EH (cell line): ENCODE measurements around the gene SAP25.

Source experiments
- DNase-seq: peaks from one replicate; pipeline ENCODE4 v3.0.0-alpha.2; 2015; ENCODE audit warnings: low read depth

SAP25 gene

GRCh38 chr7:100595188-100595587 is 21.5 kb upstream of the SAP25 start:
- no peak for DNase-seq

DNA sequence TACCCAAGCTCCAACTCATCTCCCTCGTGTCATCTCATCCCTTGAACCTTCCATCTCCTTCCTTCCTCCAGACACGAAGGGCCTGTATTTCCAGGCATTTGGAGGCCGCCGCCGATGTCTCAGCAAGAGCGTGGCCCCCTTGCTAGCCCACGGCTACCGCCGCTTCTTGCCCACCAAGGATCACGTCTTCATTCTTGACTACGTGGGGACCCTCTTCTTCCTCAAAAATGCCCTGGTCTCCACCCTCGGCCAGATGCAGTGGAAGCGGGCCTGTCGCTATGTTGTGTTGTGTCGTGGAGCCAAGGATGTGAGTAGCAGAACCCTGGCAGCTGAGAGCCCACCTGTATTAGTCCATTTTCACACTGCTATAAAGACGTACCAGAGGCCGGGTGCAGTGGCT is 17.9 kb upstream of the SAP25 start:
- DNase-seq = no peak

DNA sequence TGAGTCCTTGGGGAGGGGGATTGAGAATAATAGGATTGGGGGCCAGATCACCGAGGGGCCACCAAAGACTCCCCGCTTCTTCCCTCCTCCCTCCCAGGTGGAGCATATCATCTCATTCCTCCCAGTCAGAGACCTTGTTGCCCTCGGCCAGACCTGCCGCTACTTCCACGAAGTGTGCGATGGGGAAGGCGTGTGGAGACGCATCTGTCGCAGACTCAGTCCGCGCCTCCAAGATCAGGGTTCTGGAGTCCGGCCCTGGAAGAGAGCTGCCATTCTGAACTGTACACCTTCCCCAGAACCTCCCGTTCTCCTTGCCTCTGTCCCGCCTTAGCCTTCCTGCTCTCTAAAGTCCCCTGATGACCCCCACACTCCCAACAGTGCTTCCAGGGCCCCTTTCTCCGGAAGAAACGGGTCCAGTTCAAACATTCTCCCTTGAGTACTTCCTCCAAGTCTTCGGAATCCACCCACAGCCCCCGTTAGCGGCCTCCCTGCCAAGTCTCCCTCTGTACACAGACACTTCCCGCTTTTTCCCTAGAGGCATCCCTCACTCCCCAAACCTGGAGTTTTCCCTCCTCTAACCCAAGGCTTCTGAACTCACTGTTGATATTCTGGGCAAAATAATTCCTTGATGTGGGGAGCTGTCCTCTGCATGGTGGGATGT is 16.5 kb upstream of the SAP25 start:
- DNase-seq = no peak

DNA sequence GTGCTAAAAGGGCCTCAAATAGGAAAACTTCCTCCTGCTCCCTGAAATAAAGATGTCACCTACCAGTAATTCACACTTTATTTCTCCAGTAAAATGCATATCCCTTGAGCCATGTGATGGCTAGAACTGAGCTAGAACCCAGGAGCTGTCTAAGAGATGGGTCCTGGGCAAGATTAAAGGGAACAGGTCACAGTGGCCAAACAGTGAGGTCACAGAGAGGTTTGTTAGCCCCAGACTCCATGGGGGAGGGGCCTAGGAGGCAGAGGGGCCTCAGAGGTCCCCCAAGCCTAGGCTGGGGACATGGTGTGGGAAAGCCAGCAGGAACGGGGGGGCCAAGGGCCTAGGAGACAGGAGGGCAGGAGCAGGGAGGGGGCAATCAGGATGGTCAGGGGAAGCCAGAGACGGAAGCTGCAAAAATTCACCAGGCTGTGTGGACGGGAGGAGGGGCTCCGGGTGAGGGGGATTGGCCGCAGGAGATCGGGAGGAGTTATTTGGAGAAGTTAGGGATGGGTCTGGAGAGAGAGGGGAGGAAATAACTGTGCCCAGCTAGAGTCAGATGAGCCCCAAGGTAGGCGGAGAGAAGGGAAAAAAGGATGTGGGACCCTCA is 15.7 kb upstream of the SAP25 start:
- no peak for DNase-seq

GRCh38 chr7:100588438-100588837 is 14.7 kb upstream of the SAP25 start:
- peak; percentile 54 for DNase-seq

DNA sequence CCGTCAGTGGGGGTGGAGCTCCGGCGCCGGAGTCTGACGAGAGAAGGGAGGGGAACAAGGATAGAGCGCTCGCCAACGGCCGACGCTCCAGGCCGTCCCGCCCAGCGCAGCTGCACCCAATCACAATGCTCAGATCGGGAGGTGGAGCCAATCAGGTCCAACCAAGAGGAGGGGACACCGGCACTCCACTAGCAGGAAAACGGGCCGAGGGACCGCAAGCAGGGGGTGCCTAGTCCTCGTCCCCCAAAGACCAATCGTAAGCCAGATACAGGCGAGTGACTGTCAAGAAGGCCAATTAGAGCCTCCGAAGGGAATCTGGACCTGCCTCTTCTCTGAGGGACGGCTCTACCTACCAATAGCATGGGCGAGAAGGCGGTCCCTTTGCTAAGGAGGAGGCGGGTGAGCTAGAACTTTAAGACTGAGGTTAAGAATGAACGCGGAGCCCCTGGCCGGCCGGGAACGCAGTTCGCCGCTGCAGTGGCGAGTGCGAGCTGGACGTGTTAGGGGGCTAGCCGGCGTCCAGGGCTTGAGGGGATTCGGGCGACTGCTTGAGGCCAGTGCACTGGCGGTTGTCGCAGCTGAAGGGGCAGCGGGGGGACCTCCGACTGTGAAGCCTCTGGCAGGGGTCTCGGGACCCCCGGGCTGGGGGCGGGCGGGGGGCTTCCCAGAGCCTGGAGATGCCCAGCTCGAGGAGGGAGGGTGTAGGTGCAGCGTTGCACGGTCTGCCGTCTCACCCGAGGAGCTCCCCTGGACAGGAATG is 12.7 kb upstream of the SAP25 start, which contains the start of gene FBXO24:
FBXO24 (plus strand) TSS at position 63 of the 760 bp plus-strand sequence; CDS start at position 361, 298 bp downstream.
- DNase-seq = peak; percentile 100

- DNase-seq = no peak
Measured at GRCh38 chr7:100585511-100586265, 12.0 kb upstream of the SAP25 start, which contains the start of gene LRCH4. Gene LRCH4 (minus strand): TSS chr7:100586129. CDS start chr7:100586100, 29 bp downstream.

GRCh38 chr7:100584683-100585510 is 11.2 kb upstream of the SAP25 start:
- peak; percentile 77 for DNase-seq

- DNase-seq = peak; percentile 29
Measured at GRCh38 chr7:100584054-100584682, 10.5 kb upstream of the SAP25 start.

GRCh38 chr7:100583132-100584053 is 9.7 kb upstream of the SAP25 start:
- DNase-seq = peak; percentile 42

- DNase-seq = no peak
Measured at GRCh38 chr7:100582650-100583049, 8.9 kb upstream of the SAP25 start.

DNA sequence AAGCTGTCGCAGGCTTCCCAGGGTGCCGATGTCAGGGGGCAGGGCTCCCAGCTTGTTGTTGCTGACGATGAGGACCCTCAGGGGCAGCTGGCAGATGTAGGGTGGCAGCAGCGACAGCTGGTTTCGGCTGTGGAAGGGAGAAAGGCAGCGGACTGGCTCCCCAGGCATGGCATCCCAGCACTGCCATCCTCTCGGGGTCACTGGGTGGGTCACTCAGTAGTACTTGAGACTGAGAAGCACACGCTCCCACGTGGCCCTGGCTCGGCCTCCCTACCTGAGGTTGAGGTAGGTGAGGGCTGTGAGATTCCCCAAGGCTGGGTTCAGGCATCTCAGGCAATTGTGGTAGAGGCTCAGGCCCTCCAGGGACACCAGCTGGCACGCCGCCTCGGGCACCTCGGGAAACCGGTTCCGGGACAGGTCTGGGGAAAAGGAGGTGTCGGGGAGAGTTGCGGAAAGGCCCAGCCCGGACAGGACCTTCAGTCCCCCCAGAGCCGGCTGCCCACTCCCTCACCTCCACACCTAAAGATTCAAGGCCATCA is 8.4 kb upstream of the SAP25 start:
- no peak for DNase-seq

- no peak for DNase-seq
Measured at GRCh38 chr7:100580466-100581283, 7.0 kb upstream of the SAP25 start.

GRCh38 chr7:100578246-100579183 is 4.8 kb upstream of the SAP25 start:
- DNase-seq = no peak

- DNase-seq = no peak
Measured at GRCh38 chr7:100577507-100577906, 3.8 kb upstream of the SAP25 start.

DNA sequence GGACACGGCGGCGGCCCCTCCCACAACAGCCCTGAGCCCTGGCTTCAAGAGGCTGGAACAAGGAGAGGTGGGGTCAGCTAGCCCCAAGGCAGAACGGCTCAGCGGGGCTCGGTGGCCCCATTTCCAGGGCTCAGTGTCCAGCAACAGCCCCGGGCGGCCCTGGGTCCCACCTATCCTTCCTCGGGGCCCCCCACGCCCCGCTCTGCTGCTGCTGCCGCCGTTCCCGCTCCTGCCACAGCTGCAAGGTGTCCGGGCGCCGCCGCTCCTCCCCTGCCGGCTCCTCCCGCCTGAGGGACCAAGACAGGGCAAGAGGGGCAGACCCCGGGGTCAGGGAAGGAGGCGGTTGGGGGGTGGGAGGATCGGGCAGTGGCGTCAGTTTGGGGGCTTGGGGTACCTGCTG is 3.4 kb upstream of the SAP25 start:
- no peak for DNase-seq

DNA sequence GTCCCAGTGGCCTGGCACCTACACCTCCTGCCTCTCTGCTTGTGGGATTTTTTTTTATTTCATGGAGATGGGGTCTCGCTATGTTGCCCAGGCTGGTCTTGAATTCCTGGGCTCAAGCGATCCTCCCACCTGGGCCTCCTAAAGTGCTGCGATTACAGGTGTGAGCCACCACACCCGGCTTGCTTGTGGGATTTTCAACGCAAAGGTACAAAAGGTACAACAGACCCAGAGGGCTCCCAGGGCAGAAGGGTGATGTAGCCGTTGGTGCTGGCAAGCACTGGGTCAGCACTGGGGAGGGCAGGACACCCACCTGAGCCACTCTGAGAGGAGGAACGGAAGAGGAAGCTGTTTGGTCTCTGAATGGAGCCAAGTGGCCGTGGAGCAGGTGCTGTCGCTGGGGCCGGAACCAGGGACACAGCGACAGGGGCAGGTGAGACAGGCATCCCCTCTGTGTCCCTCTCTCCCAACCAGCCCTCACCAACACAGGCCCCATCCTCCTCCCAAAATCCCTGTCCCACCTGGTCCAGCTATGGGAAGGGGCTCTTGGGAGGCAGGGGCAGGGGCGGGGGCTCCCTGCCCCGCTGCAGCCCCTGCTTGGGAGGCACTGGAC is 2.8 kb upstream of the SAP25 start:
- DNase-seq = no peak
